Kidney (tissue), 14 donors: Measurements from ENCODE around the gene CRYZL1. TPM values are rescaled to one million over a fixed set of nuclear protein-coding genes. Genes with fewer than 3 reads are reported as not detected.
A peak's percentile ranks its signal among the peaks of the same experiment; 100 is the strongest.

Source experiments
- DNase-seq, 5 donors: peaks; one replicate each; pipeline ENCODE4 v3.0.0-alpha.2; 2013 to 2020
- FAIRE-seq: peaks from 2 replicates; lab custom pipeline; 2012; peaks lifted over from hg19 to GRCh38; lab: Jason Lieb, UNC
- H3K27ac ChIP-seq, 2 donors: one replicate each; pipeline ENCODE4 v1.7.0; 2013; ENCODE audit warnings: low read depth in 2 of 2, low read length in 2 of 2, inconsistent platforms in 1 of 2
- H3K27me3 ChIP-seq: one replicate; pipeline ENCODE4 v1.7.1; 2013; ENCODE audit warnings: low read length, inconsistent platforms; ENCODE audit not compliant: control insufficient read depth, insufficient read depth
- H3K36me3 ChIP-seq, 3 donors: one replicate each; pipeline versions ENCODE4 v1.7.0 to v1.7.1; 2013; ENCODE audit warnings: low read length in 3 of 3, control low read depth in 1 of 3, inconsistent platforms in 1 of 3; ENCODE audit not compliant: insufficient read depth in 3 of 3, control insufficient read depth in 2 of 3
- H3K4me1 ChIP-seq, 3 donors: one replicate each; pipeline versions ENCODE4 v1.7.0 to v1.7.1; 2013; ENCODE audit warnings: low read length in 3 of 3, inconsistent platforms in 1 of 3, low read depth in 1 of 3; ENCODE audit not compliant: control insufficient read depth in 2 of 3, insufficient read depth in 2 of 3
- H3K4me3 ChIP-seq, 3 donors: one replicate each; pipeline versions ENCODE4 v1.7.0 to v1.8.1; 2013; ENCODE audit warnings: low read length in 3 of 3, control low read depth in 1 of 3, inconsistent platforms in 1 of 3
- H3K9ac ChIP-seq, 3 donors: one replicate each; pipeline versions ENCODE4 v1.7.0 to v1.7.1; 2013; ENCODE audit warnings: low read length in 3 of 3, control low read depth in 1 of 3, inconsistent platforms in 1 of 3
- H3K9me3 ChIP-seq, 3 donors: one replicate each; pipeline versions ENCODE4 v1.7.0 to v1.7.1; 2013; ENCODE audit warnings: low read length in 3 of 3, control low read depth in 1 of 3, inconsistent platforms in 1 of 3; ENCODE audit not compliant: control insufficient read depth in 2 of 3, insufficient read depth in 1 of 3
- CTCF ChIP-seq: IDR thresholded peaks from 3 replicates; pipeline ENCODE4 v1.5.1; 2012; ENCODE audit warnings: mild to moderate bottlenecking, moderate library complexity, borderline replicate concordance; ENCODE audit not compliant: insufficient read depth; ENCODE audit errors: extremely low read depth
- intact Hi-C: fragments of 100-400 bp; cut with DNase I; formaldehyde crosslinking; loops from one replicate; pipeline ENCODE4 v1.11.1; 2022
- polyA plus RNA-seq: library from polyadenylated mRNA; stranded (reverse); fragments of 350-450 nt; fragmentation: Illumina TruSeq; extraction: RNeasy Lipid Tissue Mini Kit (QIAGEN cat#74804); gene quantifications from one replicate; pipeline ENCODE4 v1.2.3, GENCODE V29; 2014; ENCODE audit warnings: low read depth, low replicate concordance; ENCODE audit not compliant: insufficient read depth
- total RNA-seq: library from RNA; stranded (reverse); fragmentation: NEBNext Ultra II Directional; extraction: Animal tissue kit (Norgen Biotek cat#: 25700); gene quantifications from one replicate; pipeline ENCODE4 v1.2.1, GENCODE V29; 2021
- donor health status: control.
- donor health status: control.
- donor health status: control.
- donor health status: control.
- donor health status: control.
- donor health status: DM: yes; HTN: yes; CAD: no.
- donor health status: Normal renal cell carcinoma (clear cell type).

Gene CRYZL1
- total and polyA plus RNA-seq, 2 donors from 2014 or later, result 34.1 to 40.8 TPM

DNA sequence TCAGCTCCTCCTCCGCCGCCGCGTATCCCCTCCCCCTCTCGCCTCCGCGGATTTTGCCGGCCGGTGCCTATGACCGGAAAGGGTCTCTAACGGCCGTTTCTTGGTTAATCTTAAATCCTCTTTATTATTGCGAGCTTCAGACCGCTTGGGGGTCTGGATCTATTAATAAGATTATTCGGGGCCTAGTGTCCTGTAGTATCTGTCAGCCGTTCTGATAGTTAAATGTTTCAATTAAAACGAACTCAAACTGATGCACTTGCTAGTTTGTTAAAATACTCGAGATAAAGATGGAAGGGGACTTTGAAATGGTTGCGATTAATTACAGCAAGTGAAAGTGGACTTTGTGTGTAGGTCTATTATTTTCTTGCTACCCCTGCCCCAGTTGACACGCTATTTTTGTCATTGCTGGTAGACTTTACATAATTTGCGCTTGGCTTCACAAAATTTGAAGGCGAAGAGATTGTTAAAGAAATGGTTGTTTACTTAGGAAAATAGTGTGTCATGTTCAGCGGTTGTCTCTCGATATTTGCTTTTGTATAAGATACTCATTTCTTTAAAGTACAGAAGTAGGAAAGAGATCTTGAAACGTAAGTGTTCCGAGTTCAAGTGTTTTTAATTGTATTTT is 97.9 kb downstream of the CRYZL1 start:
- Histone ChIP-seq H3K27me3 (no peaks in the 10 kb centered on the region), H3K27ac (peak overlapping the region; percentile 100), H3K9ac (peak overlapping the region; percentile 93 to 100 (median 96)), H3K4me3 (peak overlapping the region; percentile 89 to 100 (median 100)), H3K9me3 (no peaks in the 10 kb centered on the region), H3K4me1 (peaks cover 0 to 6% (median 4%) of the 10 kb centered on the region in 3 donors), H3K36me3 (peaks cover 0 to 8% (median 3%) of the 10 kb centered on the region in 3 donors)
- FAIRE-seq (no peak), DNase-seq (peak in 2 of 5 donors; percentile 86 to 91)
- intact Hi-C loops, result no loop called here
- TF ChIP-seq CTCF, result no peak

DNA sequence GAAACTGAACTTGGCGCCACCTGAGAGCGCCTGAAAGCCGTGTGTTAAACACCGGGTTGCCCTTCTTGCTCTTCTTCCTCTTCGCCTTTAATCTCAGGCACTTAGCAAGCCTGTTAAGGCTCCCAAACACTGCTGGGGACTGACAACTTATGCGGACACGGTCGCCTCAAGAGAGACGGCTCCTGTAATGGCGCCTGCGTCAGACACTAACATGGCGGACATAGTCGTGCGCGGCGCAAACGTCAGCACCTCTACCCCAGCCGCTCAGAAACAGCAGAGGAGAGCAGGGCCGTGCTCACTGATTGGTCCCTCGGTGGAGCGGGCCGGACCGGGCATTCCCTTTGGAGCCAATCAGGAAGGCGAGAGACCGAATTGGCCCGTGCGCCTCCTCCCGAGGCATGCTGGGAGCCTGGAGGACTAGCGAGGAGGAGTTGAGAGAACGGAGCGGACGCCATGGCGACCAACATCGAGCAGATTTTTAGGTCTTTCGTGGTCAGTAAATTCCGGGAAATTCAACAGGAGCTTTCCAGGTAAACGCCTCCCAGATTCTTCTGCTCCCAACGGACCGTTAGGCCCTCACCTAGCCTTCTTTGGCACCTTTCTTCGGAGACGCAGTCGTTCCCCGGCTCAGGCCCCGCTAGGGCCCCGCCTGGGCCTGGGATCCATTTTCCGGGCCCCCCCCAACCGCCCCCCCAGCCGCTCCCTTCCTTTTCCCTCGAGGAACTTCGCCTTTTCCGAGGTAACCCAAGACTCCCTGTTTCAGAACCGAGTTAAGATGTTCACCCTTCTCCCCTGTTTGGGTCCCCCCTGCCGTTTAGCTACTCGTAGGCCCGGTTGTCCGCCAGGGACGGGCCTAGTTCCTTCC is 98.7 kb downstream of the CRYZL1 start, which contains the start of gene SON:
Gene SON (plus strand): TSS at position 399 of the 865 bp plus-strand sequence. CDS start 55 bp downstream, at position 454.
- no peak for TF ChIP-seq CTCF
- H3K27ac ChIP-seq, result peak within 1 kb of the TSS; percentile 100
- no peaks in the 10 kb centered on the region for H3K9me3 ChIP-seq
- H3K27me3 ChIP-seq, result no peaks in the 10 kb centered on the region
- peak within 1 kb of the TSS; percentile 98 to 100 (median 100) for H3K4me3 ChIP-seq
- H3K4me1 ChIP-seq, result peaks cover 0 to 6% (median 4%) of the 10 kb centered on the region in 3 donors
- peaks cover 0 to 7% (median 3%) of the 10 kb centered on the region in 3 donors for H3K36me3 ChIP-seq
- DNase-seq (peak; percentile 99 to 100 (median 99)), FAIRE-seq (peak; percentile 57)
- H3K9ac ChIP-seq, result peak within 1 kb of the TSS; percentile 99 to 100 (median 100)
- intact Hi-C loops, result no loop called here

DNA sequence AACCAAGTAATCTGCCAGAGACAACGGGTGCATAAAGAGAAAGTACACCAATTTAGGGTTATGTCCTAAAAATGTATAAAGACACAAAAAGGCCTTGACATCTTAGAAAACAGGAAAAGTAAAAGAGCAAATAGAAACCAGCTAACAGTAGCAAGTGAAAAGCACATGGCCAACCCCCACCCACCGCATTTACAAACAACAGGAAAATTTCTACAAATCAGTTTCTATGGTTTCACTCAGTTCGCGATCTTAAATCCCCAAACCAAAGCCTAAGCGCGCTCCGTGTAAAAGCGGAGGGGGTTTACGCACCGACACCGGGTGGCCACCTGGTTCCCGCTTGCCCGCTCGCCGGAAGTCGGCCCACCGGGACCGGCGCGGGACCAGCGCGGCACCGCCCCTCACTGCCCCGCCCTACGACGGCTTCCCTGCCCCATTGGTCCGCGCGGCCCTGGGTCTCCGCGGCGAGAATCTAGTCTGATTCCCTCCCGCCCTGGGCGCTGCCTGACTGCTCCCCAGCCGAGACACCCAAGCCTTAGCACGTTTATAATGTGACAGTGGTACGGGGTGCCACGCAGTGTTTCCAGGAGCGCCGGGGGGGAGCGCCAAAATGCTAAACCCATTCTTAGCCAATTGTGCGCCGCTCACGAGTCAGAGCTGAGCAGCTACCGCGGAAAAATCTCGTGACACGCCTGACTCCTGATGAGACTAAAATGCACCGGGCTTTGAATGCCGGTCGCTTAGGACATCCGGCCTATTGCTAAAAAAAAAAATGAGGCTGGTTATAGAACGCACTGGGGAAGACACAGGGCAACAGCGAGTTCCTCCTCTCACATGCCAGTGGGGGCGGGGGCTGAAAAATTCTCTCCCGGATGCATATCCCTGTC is 99.5 kb downstream of the CRYZL1 start, which contains the start of gene GART:
Gene GART (minus strand): TSS at position 362 of the 884 bp plus-strand sequence. CDS start 2,802 bp downstream, outside the sequence.
- FAIRE-seq, result no peak

More for the DNA sequence above, 99.5 kb downstream of the CRYZL1 start, which contains the start of gene GART:
- no peaks in the 10 kb centered on the region for H3K9me3 ChIP-seq
- H3K9ac ChIP-seq, result peak within 1 kb of the TSS; percentile 99 to 100 (median 100)
- H3K27ac ChIP-seq, result peak within 1 kb of the TSS; percentile 100
- DNase-seq, result peak; percentile 83 to 94 (median 91)
- H3K4me1 ChIP-seq, result peaks cover 0 to 6% (median 4%) of the 10 kb centered on the region in 3 donors
- TF ChIP-seq CTCF, result no peak
- peaks cover 3 to 10% (median 10%) of the 10 kb centered on the region in 3 donors for H3K36me3 ChIP-seq
- intact Hi-C loops, result no loop called here
- no peaks in the 10 kb centered on the region for H3K27me3 ChIP-seq
- H3K4me3 ChIP-seq, result peak within 1 kb of the TSS; percentile 98 to 100 (median 100)
